Measurements from ENCODE around the gene ZSCAN2.
"Not testable (repeated sequence)": the region's sequence is repeated elsewhere in the genome, so short reads cannot be mapped to it uniquely, and the experiment has no call there.

The ZSCAN2 gene

DNA sequence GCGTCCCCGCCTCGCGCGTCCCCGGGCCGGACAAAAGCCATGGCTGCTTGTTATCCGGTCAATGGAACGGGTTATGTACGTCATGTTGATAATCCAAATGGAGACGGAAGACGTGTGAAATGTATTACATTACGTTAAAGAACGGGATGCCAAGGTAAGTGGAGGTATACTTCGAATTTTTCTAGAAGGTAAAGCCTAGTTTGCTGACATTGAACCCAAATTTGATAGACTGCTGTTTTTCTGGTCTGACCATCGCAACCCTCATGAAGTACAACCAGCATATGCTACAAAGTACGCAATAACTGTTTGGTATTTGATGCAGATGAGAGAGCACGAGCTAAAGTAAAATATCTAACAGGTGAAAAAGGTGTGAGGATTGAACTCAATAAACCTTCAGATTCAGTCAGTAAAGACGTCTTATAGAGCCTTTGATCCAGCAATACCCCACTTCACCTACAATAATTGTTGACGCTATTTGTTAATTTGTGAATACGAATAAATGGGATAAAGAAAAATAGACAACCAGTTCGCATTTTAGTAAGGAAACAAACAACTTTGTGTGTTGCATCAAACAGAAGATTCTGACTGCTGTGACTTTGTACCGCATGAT is 33.5 kb downstream of the ZSCAN2 start:
- no peak for DNase-seq (ENCODE audit: low read depth)
- no peak for TF ChIP-seq MYC (IDR thresholded peaks at IDR 0.05; ENCODE audit: low read depth, low read length)
- TF ChIP-seq POLR2A (IDR thresholded peaks at IDR 0.05; ENCODE audit: extremely low read depth, insufficient read length): no peak
- TF ChIP-seq, protein P1, sequence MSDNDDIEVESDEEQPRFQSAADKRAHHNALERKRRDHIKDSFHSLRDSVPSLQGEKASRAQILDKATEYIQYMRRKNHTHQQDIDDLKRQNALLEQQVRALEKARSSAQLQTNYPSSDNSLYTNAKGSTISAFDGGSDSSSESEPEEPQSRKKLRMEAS (IDR thresholded peaks at IDR 0.05; ENCODE audit: low read depth, low read length): no peak
- TF ChIP-seq, protein P2, sequence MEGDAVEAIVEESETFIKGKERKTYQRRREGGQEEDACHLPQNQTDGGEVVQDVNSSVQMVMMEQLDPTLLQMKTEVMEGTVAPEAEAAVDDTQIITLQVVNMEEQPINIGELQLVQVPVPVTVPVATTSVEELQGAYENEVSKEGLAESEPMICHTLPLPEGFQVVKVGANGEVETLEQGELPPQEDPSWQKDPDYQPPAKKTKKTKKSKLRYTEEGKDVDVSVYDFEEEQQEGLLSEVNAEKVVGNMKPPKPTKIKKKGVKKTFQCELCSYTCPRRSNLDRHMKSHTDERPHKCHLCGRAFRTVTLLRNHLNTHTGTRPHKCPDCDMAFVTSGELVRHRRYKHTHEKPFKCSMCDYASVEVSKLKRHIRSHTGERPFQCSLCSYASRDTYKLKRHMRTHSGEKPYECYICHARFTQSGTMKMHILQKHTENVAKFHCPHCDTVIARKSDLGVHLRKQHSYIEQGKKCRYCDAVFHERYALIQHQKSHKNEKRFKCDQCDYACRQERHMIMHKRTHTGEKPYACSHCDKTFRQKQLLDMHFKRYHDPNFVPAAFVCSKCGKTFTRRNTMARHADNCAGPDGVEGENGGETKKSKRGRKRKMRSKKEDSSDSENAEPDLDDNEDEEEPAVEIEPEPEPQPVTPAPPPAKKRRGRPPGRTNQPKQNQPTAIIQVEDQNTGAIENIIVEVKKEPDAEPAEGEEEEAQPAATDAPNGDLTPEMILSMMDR (IDR thresholded peaks at IDR 0.05; ENCODE audit: low read depth, low read length): no peak
- peak overlapping the region; percentile 39 for H3K4me3 ChIP-seq (ENCODE audit: low read depth, low read length)

DNA sequence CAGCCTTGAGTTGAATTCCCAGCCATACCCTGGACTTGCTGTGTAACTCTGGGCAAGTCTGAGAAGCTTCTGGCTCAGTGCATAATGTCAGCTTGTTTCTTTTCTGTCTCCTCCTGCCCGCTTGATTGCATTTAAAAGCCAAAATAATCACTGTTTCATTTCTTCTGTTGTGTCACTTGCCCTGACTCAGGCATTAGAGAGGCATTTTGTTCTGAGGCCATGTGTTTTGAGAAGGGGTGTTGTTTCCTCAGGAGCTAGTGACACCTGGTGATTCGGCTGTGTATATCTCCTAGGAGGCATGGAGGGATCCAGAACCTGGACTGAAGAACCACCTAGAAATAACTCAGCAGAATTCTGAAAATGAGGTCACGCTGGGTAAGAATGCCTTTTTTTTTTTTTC is 37.3 kb downstream of the ZSCAN2 start:
- H3K4me3 ChIP-seq (ENCODE audit: low read depth, low read length): no peak overlapping the region
- DNase-seq (ENCODE audit: low read depth): peak; percentile 46
- TF ChIP-seq, protein P1 (IDR thresholded peaks at IDR 0.05; ENCODE audit: low read depth, low read length): peak; percentile 63; the same call in 1 of the 2 replicates
- TF ChIP-seq MYC (IDR thresholded peaks at IDR 0.05; ENCODE audit: low read depth, low read length) (peak; percentile 39; the same call in 1 of the 2 replicates), POLR2A (IDR thresholded peaks at IDR 0.05; ENCODE audit: extremely low read depth, insufficient read length) (no peak)
- TF ChIP-seq, protein P2 (IDR thresholded peaks at IDR 0.05; ENCODE audit: low read depth, low read length): peak; percentile 19

DNA sequence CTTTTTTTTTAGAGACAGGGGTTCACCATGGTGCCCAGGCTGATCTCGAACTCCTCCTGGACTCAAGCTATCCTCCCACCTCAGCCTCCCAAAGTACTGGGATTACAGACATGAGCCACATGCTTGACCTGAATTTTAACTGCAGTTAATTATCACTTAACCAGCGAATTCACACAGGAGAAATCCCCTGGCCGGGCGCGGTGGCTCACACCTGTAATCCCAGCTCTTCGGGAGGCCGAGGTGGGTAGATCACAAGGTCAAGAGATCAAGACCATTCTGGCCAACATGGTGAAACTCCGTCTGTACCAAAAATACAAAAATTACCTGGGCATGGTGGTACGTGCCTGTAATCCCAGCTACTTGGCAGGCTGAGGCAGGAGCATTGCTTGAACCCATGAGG is 41.1 kb downstream of the ZSCAN2 start:
- not testable (repeated sequence) for H3K4me3 ChIP-seq (ENCODE audit: low read depth, low read length); DNase-seq (ENCODE audit: low read depth)

DNA sequence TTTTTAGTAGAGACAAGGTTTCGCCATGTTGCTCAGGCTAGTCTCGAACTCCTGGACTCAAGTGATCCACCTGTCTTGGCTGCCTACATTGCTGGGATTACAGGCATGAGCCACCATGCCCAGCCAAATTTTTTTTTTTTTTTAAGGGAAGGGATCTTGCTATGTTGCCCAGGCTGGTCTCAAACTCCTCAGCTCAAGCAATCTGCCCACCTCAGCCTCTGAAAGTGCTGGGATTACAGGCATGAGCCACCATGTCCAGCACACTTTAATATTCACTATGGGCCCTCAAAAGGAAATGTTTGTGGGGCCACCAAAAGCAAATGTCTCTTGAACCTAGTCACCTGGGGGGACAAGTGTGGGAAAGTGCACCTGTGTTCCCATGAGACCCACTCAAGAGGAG is 41.8 kb downstream of the ZSCAN2 start:
- DNase-seq (ENCODE audit: low read depth); H3K4me3 ChIP-seq (ENCODE audit: low read depth, low read length): not testable (repeated sequence)

DNA sequence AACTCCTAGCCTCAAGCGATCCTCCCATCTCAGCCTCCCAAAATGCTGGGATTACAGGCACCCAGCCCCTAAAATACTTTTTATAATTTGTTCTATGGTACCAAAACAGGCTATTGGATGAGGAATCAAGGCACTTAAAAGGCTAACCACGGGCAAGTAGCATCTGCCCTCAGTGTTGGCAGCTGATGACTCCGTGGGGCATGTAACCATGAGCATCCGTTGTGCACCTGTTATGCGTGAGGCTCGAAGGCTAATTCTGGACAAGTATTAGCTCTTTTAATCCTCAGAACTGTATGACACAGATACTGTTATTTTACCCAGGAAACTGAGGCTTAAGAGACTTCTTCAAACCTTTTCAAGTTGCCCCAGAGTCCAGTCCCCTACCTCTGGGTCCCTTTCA is 43.0 kb downstream of the ZSCAN2 start:
- TF ChIP-seq, protein P1 (IDR thresholded peaks at IDR 0.05; ENCODE audit: low read depth, low read length): no peak
- TF ChIP-seq MYC (IDR thresholded peaks at IDR 0.05; ENCODE audit: low read depth, low read length) (no peak), POLR2A (IDR thresholded peaks at IDR 0.05; ENCODE audit: extremely low read depth, insufficient read length) (no peak)
- TF ChIP-seq, protein P2 (IDR thresholded peaks at IDR 0.05; ENCODE audit: low read depth, low read length): no peak
- no peak for DNase-seq (ENCODE audit: low read depth)
- no peak overlapping the region for H3K4me3 ChIP-seq (ENCODE audit: low read depth, low read length)

DNA sequence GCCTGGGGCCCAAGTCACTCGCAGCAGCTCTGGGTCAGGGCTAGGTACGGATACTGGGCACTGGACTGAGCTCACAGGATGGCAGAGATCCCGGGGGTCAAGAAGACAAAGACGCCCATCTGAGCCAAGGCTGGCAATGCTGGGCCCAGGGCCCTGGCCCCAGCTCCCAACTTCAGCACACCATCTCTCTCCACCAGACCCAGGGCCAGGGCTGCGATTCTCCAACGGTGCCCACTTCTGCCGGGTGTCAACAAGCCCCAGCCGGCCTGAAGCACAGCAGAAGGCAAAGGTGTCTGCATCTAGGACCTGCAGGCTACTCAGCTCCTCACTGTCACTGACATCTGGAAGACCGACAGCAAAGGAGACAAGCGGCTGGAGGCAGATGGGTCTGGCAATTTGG is 44.7 kb downstream of the ZSCAN2 start:
- DNase-seq (ENCODE audit: low read depth): no peak
- TF ChIP-seq POLR2A (IDR thresholded peaks at IDR 0.05; ENCODE audit: extremely low read depth, insufficient read length) (no peak), MYC (IDR thresholded peaks at IDR 0.05; ENCODE audit: low read depth, low read length) (no peak)
- TF ChIP-seq, protein P1 (IDR thresholded peaks at IDR 0.05; ENCODE audit: low read depth, low read length): no peak
- TF ChIP-seq, protein P2 (IDR thresholded peaks at IDR 0.05; ENCODE audit: low read depth, low read length): no peak
- H3K4me3 ChIP-seq (ENCODE audit: low read depth, low read length): no peak overlapping the region

DNA sequence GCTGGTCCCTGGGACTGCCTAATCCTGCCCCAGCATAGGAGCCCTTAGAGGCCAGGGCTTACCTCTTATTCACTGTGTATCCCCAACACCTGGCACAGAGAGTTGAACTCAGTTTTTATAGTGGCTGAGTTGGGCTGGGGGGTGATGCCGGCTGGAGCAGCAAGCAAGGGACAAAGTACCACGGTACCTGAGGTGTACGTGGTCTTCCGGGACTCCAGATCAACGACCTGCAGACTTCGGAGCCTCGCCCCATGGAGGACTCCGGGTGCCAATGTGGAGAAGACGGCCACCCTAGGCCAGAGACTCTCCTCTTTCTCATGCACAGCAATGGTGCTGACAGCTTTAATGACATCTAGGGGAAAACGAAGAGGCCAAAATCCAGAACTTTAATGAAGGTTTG is 45.2 kb downstream of the ZSCAN2 start:
- DNase-seq (ENCODE audit: low read depth): no peak
- H3K4me3 ChIP-seq (ENCODE audit: low read depth, low read length): no peak overlapping the region
- TF ChIP-seq MYC (IDR thresholded peaks at IDR 0.05; ENCODE audit: low read depth, low read length): no peak
- TF ChIP-seq, protein P1 (IDR thresholded peaks at IDR 0.05; ENCODE audit: low read depth, low read length): no peak
- TF ChIP-seq, protein P2 (IDR thresholded peaks at IDR 0.05; ENCODE audit: low read depth, low read length): no peak
- no peak for TF ChIP-seq POLR2A (IDR thresholded peaks at IDR 0.05; ENCODE audit: extremely low read depth, insufficient read length)
